H1 (cell line): ENCODE data around the gene KIAA0040.

ENCODE experiments used
- CHD1 ChIP-seq: IDR thresholded peaks from 2 replicates; pipeline ENCODE4 v1.6.1; 2012; ENCODE audit warnings: low read depth, low read length, improper control_type of control experiment
- CTCF ChIP-seq, 3 experiments: IDR thresholded peaks; 1 replicate in 2 of 3; 2 replicates in 1 of 3; pipeline versions ENCODE4 v1.5.1 to v1.6.1; 2011; ENCODE audit warnings: low read length in 3 of 3, mild to moderate bottlenecking in 3 of 3, inconsistent platforms in 2 of 3, low read depth in 1 of 3, moderate library complexity in 1 of 3; ENCODE audit not compliant: insufficient read depth in 1 of 3; ENCODE audit errors: control extremely low read depth in 1 of 3
- EP300 ChIP-seq, 2 experiments: IDR thresholded peaks; 1 replicate in 1 of 2; 2 replicates in 1 of 2; pipeline ENCODE4 v1.6.1; 2011 to 2012; ENCODE audit warnings: low read depth in 2 of 2, low read length in 2 of 2, mild to moderate bottlenecking in 2 of 2, borderline replicate concordance in 1 of 2, inconsistent platforms in 1 of 2, moderate library complexity in 1 of 2
- GTF2F1 ChIP-seq: IDR thresholded peaks from 2 replicates; pipeline ENCODE4 v1.6.1; 2012; ENCODE audit warnings: low read depth, low read length, improper control_type of control experiment, borderline replicate concordance
- KDM1A ChIP-seq: fragments of 200-600, 300-600 bp; sonication (generic); IDR thresholded peaks from 2 replicates; pipeline ENCODE4 v1.7.1; 2016; ENCODE audit warnings: mild to moderate bottlenecking, low read length, borderline replicate concordance
- NRF1 ChIP-seq: IDR thresholded peaks from 2 replicates; pipeline ENCODE4 v1.6.1; 2011; ENCODE audit warnings: mild to moderate bottlenecking, low read depth, low read length, improper control_type of control experiment
- POLR2AphosphoS5 ChIP-seq: IDR thresholded peaks from 2 replicates; pipeline ENCODE4 v1.6.1; 2011; ENCODE audit warnings: low read depth, low read length
- SP2 ChIP-seq: IDR thresholded peaks from 2 replicates; pipeline ENCODE4 v1.6.1; 2012; ENCODE audit warnings: mild to moderate bottlenecking, low read length, inconsistent platforms
- TF ChIP-seq, protein P1 (sequence below): IDR thresholded peaks from 2 replicates; pipeline ENCODE4 v1.6.1; 2012; ENCODE audit warnings: inconsistent platforms

- TF ChIP-seq GTF2F1, result no peak
- TF ChIP-seq, protein P1, sequence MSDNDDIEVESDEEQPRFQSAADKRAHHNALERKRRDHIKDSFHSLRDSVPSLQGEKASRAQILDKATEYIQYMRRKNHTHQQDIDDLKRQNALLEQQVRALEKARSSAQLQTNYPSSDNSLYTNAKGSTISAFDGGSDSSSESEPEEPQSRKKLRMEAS, result no peak
- TF ChIP-seq CHD1, result no peak
- TF ChIP-seq NRF1, result no peak
- TF ChIP-seq KDM1A, result no peak
- TF ChIP-seq EP300 (IDR thresholded peaks at IDR 0.05; ENCODE audit: borderline replicate concordance in 1 of 2, low read depth in 2 of 2, low read length in 2 of 2), result no peak
- TF ChIP-seq CTCF (IDR thresholded peaks at IDR 0.05; ENCODE audit: control extremely low read depth in 1 of 3, insufficient read depth in 1 of 3, low read depth in 1 of 3, low read length in 3 of 3), result no peak
- TF ChIP-seq SP2, result no peak
- TF ChIP-seq POLR2AphosphoS5, result no peak
These were observed 6.0 kb downstream of the KIAA0040 start for GRCh38 chr1:175186433-175187160.
